Muscle of leg (tissue), 11 donors: ENCODE measurements around the gene PPM1M. TPM values are rescaled to one million over a fixed set of nuclear protein-coding genes. Genes with fewer than 3 reads are reported as not detected.

Experiments used
- DNase-seq: peaks from one replicate; pipeline ENCODE4 v3.0.0; 2013
- H3K27ac ChIP-seq: one replicate; pipeline ENCODE4 v1.5.1; 2013; ENCODE audit warnings: mild to moderate bottlenecking, low read length, control low read depth
- H3K27me3 ChIP-seq: one replicate; pipeline ENCODE4 v1.6.1; 2013; ENCODE audit warnings: low read length; ENCODE audit not compliant: control insufficient read depth, insufficient read depth
- H3K36me3 ChIP-seq: one replicate; pipeline ENCODE4 v1.6.1; 2013; ENCODE audit warnings: low read length; ENCODE audit not compliant: control insufficient read depth, insufficient read depth
- H3K4me1 ChIP-seq: one replicate; pipeline ENCODE4 v1.6.1; 2013; ENCODE audit warnings: low read length; ENCODE audit not compliant: control insufficient read depth, insufficient read depth
- H3K4me3 ChIP-seq: one replicate; pipeline ENCODE4 v1.5.1; 2013; ENCODE audit warnings: low read length, control low read depth
- H3K9me3 ChIP-seq: replicated peaks from 2 replicates; pipeline ENCODE4 v1.6.1; 2013; ENCODE audit warnings: low read depth, low read length; ENCODE audit not compliant: control insufficient read depth
- WGBS: methylation state at CpG from one replicate; pipeline ENCODE4 v1.1.5; 2013; ENCODE audit warnings: missing lambda C conversion rate; ENCODE audit not compliant: insufficient coverage; 5-methylcytosine and 5-hydroxymethylcytosine counted together
- polyA plus RNA-seq, 8 donors: library from polyadenylated mRNA; unstranded; fragments of 120-200 nt; gene quantifications; one replicate each; pipeline versions ENCODE4 v1.2.1 to v1.2.3, GENCODE V29; 2013; ENCODE audit warnings: inconsistent platforms in 1 of 8, low replicate concordance in 1 of 8; ENCODE audit not compliant: insufficient read length in 8 of 8, insufficient read depth in 1 of 8
- total RNA-seq: library from RNA; stranded (reverse); fragments of 120-200 nt; gene quantifications from one replicate; pipeline ENCODE4 v1.2.4, GENCODE V29; 2013

Gene PPM1M
- total and polyA plus RNA-seq, 9 donors = 11.6 to 22.5 (median 17.7) TPM

DNA sequence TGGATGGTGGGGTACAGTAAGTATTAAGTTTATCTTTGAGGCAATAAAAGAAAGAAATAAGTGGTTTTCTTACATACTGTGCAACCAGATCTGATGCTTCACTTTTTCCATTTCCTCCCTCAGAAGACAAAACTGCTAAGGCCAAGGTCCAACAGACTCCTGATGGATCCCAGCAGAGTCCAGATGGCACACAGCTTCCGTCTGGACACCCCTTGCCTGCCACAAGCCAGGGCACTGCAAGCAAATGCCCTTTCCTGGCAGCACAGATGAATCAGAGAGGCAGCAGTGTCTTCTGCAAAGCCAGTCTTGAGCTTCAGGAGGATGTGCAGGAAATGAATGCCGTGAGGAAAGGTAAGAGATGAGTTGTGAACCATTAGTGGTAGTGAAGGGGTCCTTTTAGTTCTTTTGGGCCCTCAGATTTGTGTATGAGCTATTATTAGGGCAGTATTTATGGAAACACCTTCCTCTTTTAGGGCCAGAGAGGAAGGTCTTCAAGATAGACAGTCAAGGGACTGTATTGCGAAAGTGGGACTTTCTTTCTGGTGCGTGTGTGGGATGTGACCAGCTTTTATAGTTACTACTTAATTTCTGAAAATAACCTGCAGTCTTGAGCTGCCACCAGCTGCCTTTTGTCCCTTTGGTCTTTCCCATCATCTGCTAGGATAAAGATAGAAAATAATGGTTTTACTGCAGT, 43.0 kb upstream of the PPM1M start:
- H3K4me3 ChIP-seq = no peak overlapping the region
- peaks cover 65% of the 10 kb centered on the region for H3K36me3 ChIP-seq
- no peaks in the 10 kb centered on the region for H3K9me3 ChIP-seq
- H3K27ac ChIP-seq = no peak overlapping the region
- no peaks in the 10 kb centered on the region for H3K27me3 ChIP-seq
- H3K4me1 ChIP-seq = peaks cover 13% of the 10 kb centered on the region
- peak; percentile 44 for DNase-seq
- WGBS = 88% methylated on average over 1 of the region's 4 CpGs

DNA sequence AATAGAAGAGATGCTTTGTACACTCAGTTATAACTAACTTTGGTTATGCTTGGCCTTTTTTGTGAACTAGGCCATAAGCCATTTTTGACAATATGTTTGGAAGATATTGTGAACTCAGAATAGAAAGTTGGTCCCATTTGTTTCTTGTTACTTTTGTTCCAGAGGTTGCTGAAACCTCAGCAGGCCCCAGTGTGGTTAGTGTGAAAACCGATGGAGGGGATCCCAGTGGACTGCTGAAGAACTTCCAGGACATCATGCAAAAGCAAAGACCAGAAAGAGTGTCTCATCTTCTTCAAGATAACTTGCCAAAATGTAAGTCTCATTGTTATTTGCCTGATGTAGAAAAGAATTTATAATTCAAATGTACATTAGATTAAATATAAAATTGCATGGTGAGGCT, 41.9 kb upstream of the PPM1M start:
- H3K27ac ChIP-seq = no peak overlapping the region
- no peak for DNase-seq
- H3K4me3 ChIP-seq = no peak overlapping the region
- peaks cover 7% of the 10 kb centered on the region for H3K4me1 ChIP-seq
- no CpG with 5 or more reads among the region's 1 CpG for WGBS
- no peaks in the 10 kb centered on the region for H3K27me3 ChIP-seq
- peaks cover 76% of the 10 kb centered on the region for H3K36me3 ChIP-seq
- H3K9me3 ChIP-seq = no peaks in the 10 kb centered on the region

GRCh38 chr3:52204337-52205073, 41.1 kb upstream of the PPM1M start:
- H3K27ac ChIP-seq = no peak overlapping the region
- no peaks in the 10 kb centered on the region for H3K4me1 ChIP-seq
- DNase-seq = no peak

DNA sequence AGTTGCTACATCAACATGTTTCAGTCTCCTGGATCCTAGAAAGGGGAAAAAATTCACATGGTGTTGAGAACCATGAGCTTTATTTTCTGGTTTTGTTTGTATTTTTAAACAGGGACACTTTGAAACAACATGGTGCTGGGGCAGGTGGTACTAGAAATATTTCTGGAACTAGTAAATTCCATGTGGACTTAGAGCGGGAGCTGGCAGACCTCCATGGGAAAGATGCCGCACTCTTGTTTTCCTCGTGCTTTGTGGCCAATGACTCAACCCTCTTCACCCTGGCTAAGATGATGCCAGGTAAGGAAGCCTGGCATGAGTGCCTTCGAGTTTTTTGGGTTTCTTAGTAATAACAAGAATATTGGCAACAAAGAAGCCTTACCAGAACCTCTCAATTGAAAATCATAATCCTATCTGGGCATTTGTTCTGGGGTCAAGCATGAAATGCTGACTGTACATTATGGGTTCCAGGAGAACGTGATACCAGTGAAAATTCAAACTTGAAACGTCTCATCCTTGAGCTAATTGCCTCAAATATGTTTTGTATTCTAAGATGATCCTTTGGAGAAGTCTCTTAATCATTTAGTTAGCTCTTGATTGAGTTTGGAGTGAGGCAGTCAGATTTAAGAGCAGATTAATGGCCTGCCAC, 39.7 kb upstream of the PPM1M start:
- 83% methylated on average over 1 of the region's 6 CpGs for WGBS
- Histone ChIP-seq H3K9me3 (no peaks in the 10 kb centered on the region), H3K27ac (no peak overlapping the region), H3K4me1 (no peaks in the 10 kb centered on the region), H3K4me3 (no peak overlapping the region), H3K27me3 (no peaks in the 10 kb centered on the region), H3K36me3 (peaks cover 91% of the 10 kb centered on the region)
- no peak for DNase-seq

More at GRCh38 chr3:52204337-52205073, 41.1 kb upstream of the PPM1M start:
- Histone ChIP-seq H3K4me3 (no peak overlapping the region), H3K27me3 (no peaks in the 10 kb centered on the region), H3K9me3 (no peaks in the 10 kb centered on the region), H3K36me3 (peaks cover 79% of the 10 kb centered on the region)
- WGBS = 75% methylated on average over 3 of the region's 10 CpGs

DNA sequence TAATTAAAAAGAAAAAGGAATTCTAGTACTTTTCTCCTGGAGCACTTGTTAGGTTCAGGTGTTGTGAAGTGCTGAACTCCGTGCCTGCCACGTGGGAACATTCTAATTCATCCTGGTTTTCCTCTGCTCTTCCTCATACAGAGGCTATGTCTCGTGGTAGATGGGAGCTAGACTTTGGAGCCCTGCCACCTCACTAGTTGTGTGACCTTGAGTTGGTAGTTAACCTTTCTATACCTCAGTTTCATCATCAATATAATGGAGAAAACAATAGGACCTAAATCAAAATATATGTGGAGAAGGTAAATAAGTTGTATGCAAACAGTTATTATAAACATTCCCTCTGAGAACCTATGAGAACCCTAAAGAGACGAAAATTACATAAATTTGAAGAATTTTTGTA, 37.0 kb upstream of the PPM1M start:
- Histone ChIP-seq H3K27ac (no peak overlapping the region), H3K9me3 (no peaks in the 10 kb centered on the region), H3K4me3 (no peak overlapping the region), H3K4me1 (no peaks in the 10 kb centered on the region), H3K27me3 (no peaks in the 10 kb centered on the region), H3K36me3 (peaks cover 93% of the 10 kb centered on the region)
- no peak for DNase-seq
- WGBS = no CpG with 5 or more reads among the region's 4 CpGs

DNA sequence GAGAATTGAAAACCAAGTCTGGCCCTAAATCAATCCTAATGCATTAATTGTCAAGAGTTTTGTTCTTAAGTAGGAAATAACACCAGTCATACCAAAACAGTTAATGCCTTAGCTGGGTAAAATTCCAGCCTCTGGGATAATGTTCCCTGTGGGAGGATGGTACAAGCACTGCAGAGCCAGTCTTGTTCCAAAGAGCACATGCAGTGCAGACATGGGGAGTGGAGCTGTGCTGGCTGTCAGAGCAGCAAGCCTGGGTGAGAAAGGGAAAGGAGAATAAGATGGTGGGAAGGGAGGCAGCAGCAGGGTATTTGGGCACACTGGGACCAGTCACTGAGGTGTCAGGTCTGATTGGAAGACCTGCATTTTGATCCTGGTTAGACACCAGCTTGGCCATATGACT, 35.5 kb upstream of the PPM1M start:
- Histone ChIP-seq H3K27ac (no peak overlapping the region), H3K4me1 (no peaks in the 10 kb centered on the region), H3K27me3 (no peaks in the 10 kb centered on the region), H3K36me3 (peaks cover 92% of the 10 kb centered on the region), H3K4me3 (no peak overlapping the region), H3K9me3 (no peaks in the 10 kb centered on the region)
- no peak for DNase-seq

- no peaks in the 10 kb centered on the region for H3K27me3 ChIP-seq
- H3K9me3 ChIP-seq = no peaks in the 10 kb centered on the region
- H3K4me1 ChIP-seq = peaks cover 4% of the 10 kb centered on the region
- H3K4me3 ChIP-seq = no peak overlapping the region
- no CpG with 5 or more reads among the region's 6 CpGs for WGBS
- no peak for DNase-seq
- H3K27ac ChIP-seq = no peak overlapping the region
- H3K36me3 ChIP-seq = peaks cover 93% of the 10 kb centered on the region
Observed at GRCh38 chr3:52210550-52211046, 35.0 kb upstream of the PPM1M start.

DNA sequence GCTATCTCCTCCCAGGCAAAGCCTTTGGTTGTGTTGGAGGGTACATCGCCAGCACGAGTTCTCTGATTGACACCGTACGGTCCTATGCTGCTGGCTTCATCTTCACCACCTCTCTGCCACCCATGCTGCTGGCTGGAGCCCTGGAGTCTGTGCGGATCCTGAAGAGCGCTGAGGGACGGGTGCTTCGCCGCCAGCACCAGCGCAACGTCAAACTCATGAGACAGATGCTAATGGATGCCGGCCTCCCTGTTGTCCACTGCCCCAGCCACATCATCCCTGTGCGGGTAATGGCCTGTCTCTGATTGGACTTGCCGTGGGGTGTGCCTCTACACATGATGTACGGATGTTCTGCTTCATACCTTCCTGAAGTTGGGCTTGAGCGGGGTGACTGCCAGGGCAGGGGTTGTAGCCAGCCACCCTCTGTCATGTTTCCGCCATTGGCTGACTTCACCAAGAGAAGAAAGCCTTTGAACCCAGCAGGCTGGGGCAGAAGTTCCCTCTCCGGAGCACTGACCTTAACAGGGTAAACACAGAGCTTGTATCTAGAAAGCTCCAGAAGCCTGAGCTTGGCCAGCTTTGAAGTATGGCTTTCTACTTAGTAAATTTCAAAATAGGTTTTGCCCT, 34.2 kb upstream of the PPM1M start:
- peaks cover 11% of the 10 kb centered on the region for H3K4me1 ChIP-seq
- no peak overlapping the region for H3K4me3 ChIP-seq
- H3K27ac ChIP-seq = no peak overlapping the region
- no peaks in the 10 kb centered on the region for H3K27me3 ChIP-seq
- WGBS = 94% methylated on average over 17 of the region's 18 CpGs
- DNase-seq = no peak
- peaks cover 88% of the 10 kb centered on the region for H3K36me3 ChIP-seq
- no peaks in the 10 kb centered on the region for H3K9me3 ChIP-seq

- 100% methylated on average over 1 of the region's 8 CpGs for WGBS
- Histone ChIP-seq H3K9me3 (no peaks in the 10 kb centered on the region), H3K27ac (no peak overlapping the region), H3K27me3 (no peaks in the 10 kb centered on the region), H3K4me1 (peaks cover 26% of the 10 kb centered on the region), H3K4me3 (no peak overlapping the region), H3K36me3 (peaks cover 77% of the 10 kb centered on the region)
- DNase-seq = no peak
Observed at GRCh38 chr3:52213005-52213404, 32.6 kb upstream of the PPM1M start.

DNA sequence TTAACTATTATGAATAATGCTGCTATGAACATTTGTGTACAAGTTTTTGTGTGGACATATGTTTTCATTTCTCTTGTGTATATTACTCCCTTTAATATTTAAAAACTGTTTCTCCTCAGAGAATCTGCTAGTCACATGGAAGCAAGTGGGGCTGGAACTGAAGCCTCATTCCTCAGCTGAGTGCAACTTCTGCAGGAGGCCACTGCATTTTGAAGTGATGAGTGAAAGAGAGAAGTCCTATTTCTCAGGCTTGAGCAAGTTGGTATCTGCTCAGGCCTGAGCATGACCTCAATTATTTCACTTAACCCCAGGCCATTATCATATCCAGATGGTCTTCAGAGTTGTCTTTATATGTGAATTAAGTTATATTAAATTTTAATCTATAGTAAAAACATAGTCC, 31.7 kb upstream of the PPM1M start:
- H3K27me3 ChIP-seq = no peaks in the 10 kb centered on the region
- H3K27ac ChIP-seq = no peak overlapping the region
- H3K4me1 ChIP-seq = peaks cover 35% of the 10 kb centered on the region
- H3K4me3 ChIP-seq = no peak overlapping the region
- no peaks in the 10 kb centered on the region for H3K9me3 ChIP-seq
- H3K36me3 ChIP-seq = peaks cover 68% of the 10 kb centered on the region
- no peak for DNase-seq
